Trophoblast cell (in vitro differentiated cells and primary cell): Measurements from ENCODE around the gene APOM.

Experiments
- DNase-seq, 2 donors: peaks; one replicate each; pipeline ENCODE4 v3.0.0-alpha.2; 2016
- H2AFZ ChIP-seq: 2 replicates; pipeline ENCODE4 v1.6.1; 2013; ENCODE audit warnings: low read length, moderate library complexity, mild to moderate bottlenecking; ENCODE audit not compliant: insufficient read depth, poor library complexity
- H2AK5ac ChIP-seq: 2 replicates; pipeline ENCODE4 v1.6.1; 2013; ENCODE audit warnings: mild to moderate bottlenecking, low read length
- H2BK120ac ChIP-seq: 2 replicates; pipeline ENCODE4 v1.6.1; 2013; ENCODE audit warnings: low read length, mild to moderate bottlenecking, moderate library complexity; ENCODE audit not compliant: insufficient read depth, poor library complexity
- H2BK12ac ChIP-seq: 2 replicates; pipeline ENCODE4 v1.6.1; 2013; ENCODE audit warnings: mild to moderate bottlenecking, low read length, moderate library complexity
- H2BK5ac ChIP-seq: 2 replicates; pipeline ENCODE4 v1.6.1; 2013; ENCODE audit warnings: low read length, low read depth, moderate library complexity, mild to moderate bottlenecking; ENCODE audit not compliant: poor library complexity
- H3K14ac ChIP-seq: 2 replicates; pipeline ENCODE4 v1.6.1; 2013; ENCODE audit warnings: mild to moderate bottlenecking, low read length
- H3K18ac ChIP-seq: 2 replicates; pipeline ENCODE4 v1.6.1; 2013; ENCODE audit warnings: mild to moderate bottlenecking, low read length
- H3K23ac ChIP-seq: 2 replicates; pipeline ENCODE4 v1.6.1; 2013; ENCODE audit warnings: low read length
- H3K27ac ChIP-seq: 2 replicates; pipeline ENCODE4 v1.5.1; 2013; ENCODE audit warnings: low read depth, mild to moderate bottlenecking, inconsistent platforms, low read length, moderate library complexity
- H3K27me3 ChIP-seq: 2 replicates; pipeline ENCODE4 v1.6.1; 2013; ENCODE audit warnings: inconsistent platforms, mild to moderate bottlenecking, low read length, moderate library complexity; ENCODE audit not compliant: insufficient read depth
- H3K36me3 ChIP-seq, 2 experiments: 1 replicate in 1 of 2; 2 replicates in 1 of 2; pipeline ENCODE4 v1.6.1; 2013; ENCODE audit warnings: low read length in 2 of 2, mild to moderate bottlenecking in 2 of 2, moderate library complexity in 1 of 2; ENCODE audit not compliant: insufficient read depth in 2 of 2, control insufficient read depth in 1 of 2
- H3K4ac ChIP-seq: 2 replicates; pipeline ENCODE4 v1.6.1; 2013; ENCODE audit warnings: low read depth, mild to moderate bottlenecking, low read length, moderate library complexity
- H3K4me1 ChIP-seq, 2 experiments: 1 replicate in 1 of 2; 2 replicates in 1 of 2; pipeline ENCODE4 v1.6.1; 2013; ENCODE audit warnings: low read length in 2 of 2, mild to moderate bottlenecking in 2 of 2, moderate library complexity in 1 of 2; ENCODE audit not compliant: insufficient read depth in 2 of 2, control insufficient read depth in 1 of 2
- H3K4me2 ChIP-seq: 2 replicates; pipeline ENCODE4 v1.6.1; 2013; ENCODE audit warnings: inconsistent platforms, mild to moderate bottlenecking, low read length, moderate library complexity
- H3K4me3 ChIP-seq: 2 replicates; pipeline ENCODE4 v1.5.1; 2013; ENCODE audit warnings: mild to moderate bottlenecking, low read depth, low read length, inconsistent platforms
- H3K79me1 ChIP-seq: one replicate; pipeline ENCODE4 v1.6.1; 2013; ENCODE audit warnings: low read length
- H3K79me2 ChIP-seq: 2 replicates; pipeline ENCODE4 v1.6.1; 2013; ENCODE audit warnings: low read length, mild to moderate bottlenecking; ENCODE audit not compliant: control insufficient read depth, insufficient read depth, poor library complexity
- H3K9ac ChIP-seq: 2 replicates; pipeline ENCODE4 v1.6.1; 2013; ENCODE audit warnings: mild to moderate bottlenecking, low read length
- H3K9me3 ChIP-seq: 2 replicates; pipeline ENCODE4 v1.6.1; 2013; ENCODE audit warnings: low read depth, mild to moderate bottlenecking, control low read depth, inconsistent platforms, low read length; ENCODE audit not compliant: insufficient read depth
- H4K12ac ChIP-seq: 2 replicates; pipeline ENCODE4 v1.6.1; 2013; ENCODE audit warnings: low read depth, mild to moderate bottlenecking, low read length, moderate library complexity
- H4K8ac ChIP-seq: 2 replicates; pipeline ENCODE4 v1.6.1; 2013; ENCODE audit warnings: low read depth, mild to moderate bottlenecking, low read length, moderate library complexity
- H4K91ac ChIP-seq: one replicate; pipeline ENCODE4 v1.6.1; 2013; ENCODE audit warnings: low read depth, mild to moderate bottlenecking, low read length, moderate library complexity
- whole genome bisulfite sequencing: extraction: QIAGEN DNeasy Blood & Tissue Kit; methylation state at CpG from one replicate; pipeline ENCODE4 v1.1.7; 2013; ENCODE audit warnings: missing lambda C conversion rate; ENCODE audit not compliant: insufficient read length, insufficient coverage; ENCODE audit errors: extremely low coverage; 5-methylcytosine and 5-hydroxymethylcytosine counted together

APOM gene

GRCh38 chr6:31641370-31641769, 14.3 kb upstream of the APOM start:
- no peak overlapping the region for H4K91ac ChIP-seq
- no peak overlapping the region for H3K4me2 ChIP-seq
- no CpG with 5 or more reads among the region's 4 CpGs for WGBS
- H3K27me3 ChIP-seq = no peaks in the 10 kb centered on the region
- H3K4me1 ChIP-seq = no peaks in the 10 kb centered on the region
- H3K27ac ChIP-seq = no peak overlapping the region
- no peak overlapping the region for H2BK5ac ChIP-seq
- H3K4ac ChIP-seq = no peak overlapping the region
- H2AK5ac ChIP-seq = no peak overlapping the region
- no peak overlapping the region for H3K4me3 ChIP-seq
- no peak overlapping the region for H2AFZ ChIP-seq
- no peak overlapping the region for H3K23ac ChIP-seq
- no peak overlapping the region for H2BK12ac ChIP-seq
- H3K18ac ChIP-seq = no peak overlapping the region
- no peaks in the 10 kb centered on the region for H3K79me2 ChIP-seq
- H3K9ac ChIP-seq = no peak overlapping the region
- no peak overlapping the region for H3K14ac ChIP-seq
- no peak overlapping the region for H4K8ac ChIP-seq
- no peak overlapping the region for H2BK120ac ChIP-seq
- H3K79me1 ChIP-seq = no peaks in the 10 kb centered on the region
- no peak overlapping the region for H4K12ac ChIP-seq
- no peak for DNase-seq
- H3K9me3 ChIP-seq = peaks cover 4% of the 10 kb centered on the region
- H3K36me3 ChIP-seq = peaks cover 71 to 83% of the 10 kb centered on the region in 2 experiments

- no CpG with 5 or more reads among the region's 6 CpGs for WGBS
- H3K27ac ChIP-seq = no peak overlapping the region
Observed at GRCh38 chr6:31642798-31643570, 12.7 kb upstream of the APOM start.

GRCh38 chr6:31643818-31644454, 11.8 kb upstream of the APOM start:
- no peak overlapping the region for H2BK5ac ChIP-seq
- H3K36me3 ChIP-seq = peaks cover 75 to 89% of the 10 kb centered on the region in 2 experiments
- no peaks in the 10 kb centered on the region for H3K4me1 ChIP-seq
- no peak overlapping the region for H2AFZ ChIP-seq
- DNase-seq = no peak
- no peak overlapping the region for H3K14ac ChIP-seq
- H3K27me3 ChIP-seq = no peaks in the 10 kb centered on the region
- H4K12ac ChIP-seq = no peak overlapping the region
- no peak overlapping the region for H2BK120ac ChIP-seq
- no peak overlapping the region for H4K8ac ChIP-seq
- H3K9ac ChIP-seq = no peak overlapping the region
- peaks cover 4% of the 10 kb centered on the region for H3K9me3 ChIP-seq
- WGBS = no CpG with 5 or more reads among the region's 17 CpGs
- no peak overlapping the region for H2BK12ac ChIP-seq
- H3K18ac ChIP-seq = no peak overlapping the region
- H3K4me2 ChIP-seq = no peak overlapping the region
- no peak overlapping the region for H4K91ac ChIP-seq
- H3K79me2 ChIP-seq = no peaks in the 10 kb centered on the region
- H3K79me1 ChIP-seq = no peaks in the 10 kb centered on the region
- H2AK5ac ChIP-seq = no peak overlapping the region
- no peak overlapping the region for H3K23ac ChIP-seq
- no peak overlapping the region for H3K27ac ChIP-seq
- H3K4me3 ChIP-seq = no peak overlapping the region
- H3K4ac ChIP-seq = no peak overlapping the region

More at GRCh38 chr6:31642798-31643570, 12.7 kb upstream of the APOM start:
- Histone ChIP-seq H3K4ac (no peak overlapping the region), H2BK5ac (no peak overlapping the region), H3K14ac (no peak overlapping the region), H3K9ac (no peak overlapping the region), H3K79me1 (no peaks in the 10 kb centered on the region), H3K4me2 (no peak overlapping the region), H4K8ac (no peak overlapping the region), H4K12ac (no peak overlapping the region), H2AK5ac (no peak overlapping the region), H3K9me3 (peaks cover 4% of the 10 kb centered on the region), H4K91ac (no peak overlapping the region), H2BK12ac (no peak overlapping the region), H3K18ac (no peak overlapping the region), H3K4me3 (no peak overlapping the region), H3K23ac (no peak overlapping the region), H3K27me3 (no peaks in the 10 kb centered on the region), H2BK120ac (no peak overlapping the region), H3K4me1 (no peaks in the 10 kb centered on the region), H2AFZ (no peak overlapping the region), H3K36me3 (peaks cover 69 to 83% of the 10 kb centered on the region in 2 experiments), H3K79me2 (no peaks in the 10 kb centered on the region)
- DNase-seq = no peak

- H3K4ac ChIP-seq = no peak overlapping the region
- H3K27me3 ChIP-seq = no peaks in the 10 kb centered on the region
- no peak overlapping the region for H3K4me3 ChIP-seq
- H2BK120ac ChIP-seq = no peak overlapping the region
- H3K27ac ChIP-seq = no peak overlapping the region
- no peak overlapping the region for H4K8ac ChIP-seq
- H3K18ac ChIP-seq = no peak overlapping the region
- H3K4me1 ChIP-seq = no peaks in the 10 kb centered on the region
- no CpG with 5 or more reads among the region's 9 CpGs for WGBS
- no peak overlapping the region for H3K14ac ChIP-seq
- no peak overlapping the region for H2AK5ac ChIP-seq
- H4K91ac ChIP-seq = no peak overlapping the region
- H2AFZ ChIP-seq = no peak overlapping the region
- H3K9ac ChIP-seq = no peak overlapping the region
- H3K79me1 ChIP-seq = no peaks in the 10 kb centered on the region
- no peaks in the 10 kb centered on the region for H3K79me2 ChIP-seq
- peaks cover 70 to 83% of the 10 kb centered on the region in 2 experiments for H3K36me3 ChIP-seq
- H3K23ac ChIP-seq = no peak overlapping the region
- H4K12ac ChIP-seq = no peak overlapping the region
- peaks cover 4% of the 10 kb centered on the region for H3K9me3 ChIP-seq
- H2BK5ac ChIP-seq = no peak overlapping the region
- H3K4me2 ChIP-seq = no peak overlapping the region
- H2BK12ac ChIP-seq = no peak overlapping the region
- no peak for DNase-seq
Observed at GRCh38 chr6:31645325-31645724, 10.4 kb upstream of the APOM start.
